ENCODE data around the gene TRAF4. TPM values are rescaled to one million over a fixed set of nuclear protein-coding genes. Genes with fewer than 3 reads are reported as not detected.
A peak's percentile ranks its signal among the peaks of the same experiment; 100 is the strongest.

TRAF4 gene, protein sequence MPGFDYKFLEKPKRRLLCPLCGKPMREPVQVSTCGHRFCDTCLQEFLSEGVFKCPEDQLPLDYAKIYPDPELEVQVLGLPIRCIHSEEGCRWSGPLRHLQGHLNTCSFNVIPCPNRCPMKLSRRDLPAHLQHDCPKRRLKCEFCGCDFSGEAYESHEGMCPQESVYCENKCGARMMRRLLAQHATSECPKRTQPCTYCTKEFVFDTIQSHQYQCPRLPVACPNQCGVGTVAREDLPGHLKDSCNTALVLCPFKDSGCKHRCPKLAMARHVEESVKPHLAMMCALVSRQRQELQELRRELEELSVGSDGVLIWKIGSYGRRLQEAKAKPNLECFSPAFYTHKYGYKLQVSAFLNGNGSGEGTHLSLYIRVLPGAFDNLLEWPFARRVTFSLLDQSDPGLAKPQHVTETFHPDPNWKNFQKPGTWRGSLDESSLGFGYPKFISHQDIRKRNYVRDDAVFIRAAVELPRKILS
- 107 TPM for polyA plus RNA-seq (2012; ENCODE audit: insufficient read depth, insufficient read length)

DNA sequence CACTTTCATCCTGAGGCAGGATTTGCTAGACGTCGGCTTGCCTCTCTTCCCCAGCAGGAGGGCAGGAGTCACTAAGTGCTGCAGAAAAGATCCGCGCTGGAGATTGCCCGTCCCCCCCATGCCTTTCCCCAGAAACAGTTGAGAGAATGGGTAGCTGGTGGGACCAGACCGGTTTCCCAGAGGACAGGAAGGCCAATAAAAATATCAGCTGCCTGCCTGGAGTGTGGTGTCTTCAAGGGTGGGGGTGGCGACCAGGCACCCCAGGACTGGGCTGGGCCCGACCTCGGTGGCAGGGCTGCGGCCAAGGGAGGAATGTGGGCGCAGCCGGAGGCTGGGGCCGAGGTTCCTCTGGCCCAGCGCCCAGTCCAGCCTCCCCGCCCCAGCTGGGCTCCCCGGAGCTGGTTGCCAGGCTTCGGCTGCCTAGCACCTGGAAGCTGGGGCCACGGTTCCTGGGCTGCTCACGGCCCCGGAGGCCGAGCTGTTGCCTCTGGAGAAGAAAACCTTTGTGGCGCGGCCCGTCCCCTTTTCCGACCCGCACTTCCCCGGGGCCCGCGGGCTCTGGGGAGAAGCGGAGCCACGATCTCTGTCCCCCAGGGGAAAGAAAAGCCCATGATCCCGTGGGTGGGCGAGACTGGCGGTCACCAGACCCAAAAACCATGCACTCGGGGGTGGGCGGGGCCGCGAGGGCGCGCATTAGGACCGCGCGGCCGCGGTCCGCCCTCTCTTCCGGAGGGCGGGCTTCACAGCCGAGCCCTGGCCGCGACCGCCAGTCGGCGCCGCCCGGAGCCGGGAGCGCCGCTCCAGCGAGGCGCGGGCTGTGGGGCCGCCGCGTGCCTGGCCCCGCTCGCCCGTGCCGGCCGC is at the start of gene TRAF4:
TRAF4 (plus strand) TSS at position 769 of the 861 bp plus-strand sequence. CDS start 102 bp downstream, outside the sequence.
- DNase-seq (ENCODE audit: low read depth, low spot score), result no peak
- H3K4me3 ChIP-seq (ENCODE audit: low read length), result peak within 1 kb of the TSS; percentile 90

DNA sequence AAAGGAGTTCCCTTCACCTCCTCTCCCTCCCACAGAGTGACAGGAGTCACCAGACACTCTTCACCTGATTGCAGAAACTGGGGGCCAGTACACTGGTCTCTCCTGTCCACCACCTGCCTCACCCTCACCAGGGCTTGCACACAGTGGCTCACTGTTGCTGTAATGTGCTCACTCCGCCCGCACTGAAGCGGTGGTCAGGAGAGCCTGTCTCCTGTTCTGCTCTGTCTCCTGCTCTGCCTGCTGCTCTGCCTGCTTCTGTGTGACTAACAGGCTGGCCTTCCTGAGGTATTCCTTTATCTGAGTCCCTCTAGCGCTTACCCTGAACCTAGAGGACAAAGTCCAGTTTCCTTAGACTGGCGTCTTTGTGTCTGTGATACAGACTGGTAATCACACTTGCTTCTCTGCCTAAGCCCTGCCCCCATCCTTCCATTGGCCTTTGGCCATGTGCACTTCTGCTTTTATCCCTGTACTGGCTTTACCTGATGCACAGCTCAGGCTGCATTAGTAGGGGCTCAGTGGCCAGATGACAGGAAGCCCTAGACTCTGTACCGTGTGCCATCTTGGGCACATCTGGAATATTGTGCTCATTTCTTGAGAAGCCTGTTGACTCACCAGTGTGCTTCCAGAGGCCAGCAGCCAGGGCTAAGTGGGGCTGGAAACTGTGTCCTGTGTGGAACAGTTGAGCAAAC is 45.4 kb upstream of the TRAF4 start:
- no peak for DNase-seq (ENCODE audit: low read depth, low spot score)
- no peak overlapping the region for H3K4me3 ChIP-seq (ENCODE audit: low read length)

DNA sequence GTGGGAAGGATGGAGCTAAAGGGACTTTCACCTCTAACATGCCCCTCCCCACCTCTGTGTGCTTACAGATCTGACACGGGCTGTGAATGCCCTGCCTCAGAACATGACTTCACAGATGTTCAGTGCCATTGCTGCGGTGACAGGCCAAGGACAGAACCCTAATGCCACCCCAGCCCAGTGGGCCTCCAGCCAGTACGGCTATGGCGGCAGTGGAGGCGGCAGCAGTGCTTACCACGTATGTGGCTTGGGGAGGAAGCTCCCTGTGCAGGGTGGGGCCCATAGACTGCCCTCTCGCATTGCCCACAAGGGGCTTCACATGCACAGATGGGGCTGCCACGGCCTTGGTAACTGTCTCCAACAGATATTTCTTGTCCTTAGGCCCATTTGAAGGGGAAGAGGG is 43.5 kb upstream of the TRAF4 start:
- no peak overlapping the region for H3K4me3 ChIP-seq (ENCODE audit: low read length)
- DNase-seq (ENCODE audit: low read depth, low spot score), result no peak

DNA sequence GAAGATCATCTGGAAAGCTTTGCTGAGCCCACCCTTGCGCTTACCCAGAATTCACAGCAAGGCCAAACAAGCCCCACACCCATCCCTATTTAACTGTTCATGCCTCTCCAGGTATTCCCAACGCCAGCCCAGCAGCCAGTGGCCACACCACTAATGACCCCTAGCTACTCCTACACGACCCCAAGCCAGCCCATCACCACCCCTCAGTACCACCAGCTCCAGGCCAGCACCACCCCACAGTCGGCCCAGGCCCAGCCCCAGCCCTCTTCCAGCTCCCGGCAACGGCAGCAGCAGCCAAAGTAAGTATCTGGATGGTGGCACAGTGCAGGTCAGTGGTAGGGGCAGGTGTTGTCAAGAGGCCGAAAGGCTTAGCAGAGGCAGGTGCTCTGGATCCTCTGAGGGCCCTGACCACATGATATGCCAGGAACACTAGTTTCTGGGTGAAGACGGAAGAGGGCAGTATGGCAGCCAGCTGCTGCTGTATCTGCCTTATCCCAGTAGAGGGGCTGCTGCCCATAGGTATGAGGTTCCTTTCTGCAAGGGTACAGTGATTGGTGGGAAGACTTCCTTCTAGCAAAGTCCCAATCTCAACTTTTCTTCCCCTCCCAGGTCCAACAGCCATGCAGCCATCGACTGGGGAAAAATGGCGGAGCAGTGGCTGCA is 42.9 kb upstream of the TRAF4 start:
- no peak for DNase-seq (ENCODE audit: low read depth, low spot score)

DNA sequence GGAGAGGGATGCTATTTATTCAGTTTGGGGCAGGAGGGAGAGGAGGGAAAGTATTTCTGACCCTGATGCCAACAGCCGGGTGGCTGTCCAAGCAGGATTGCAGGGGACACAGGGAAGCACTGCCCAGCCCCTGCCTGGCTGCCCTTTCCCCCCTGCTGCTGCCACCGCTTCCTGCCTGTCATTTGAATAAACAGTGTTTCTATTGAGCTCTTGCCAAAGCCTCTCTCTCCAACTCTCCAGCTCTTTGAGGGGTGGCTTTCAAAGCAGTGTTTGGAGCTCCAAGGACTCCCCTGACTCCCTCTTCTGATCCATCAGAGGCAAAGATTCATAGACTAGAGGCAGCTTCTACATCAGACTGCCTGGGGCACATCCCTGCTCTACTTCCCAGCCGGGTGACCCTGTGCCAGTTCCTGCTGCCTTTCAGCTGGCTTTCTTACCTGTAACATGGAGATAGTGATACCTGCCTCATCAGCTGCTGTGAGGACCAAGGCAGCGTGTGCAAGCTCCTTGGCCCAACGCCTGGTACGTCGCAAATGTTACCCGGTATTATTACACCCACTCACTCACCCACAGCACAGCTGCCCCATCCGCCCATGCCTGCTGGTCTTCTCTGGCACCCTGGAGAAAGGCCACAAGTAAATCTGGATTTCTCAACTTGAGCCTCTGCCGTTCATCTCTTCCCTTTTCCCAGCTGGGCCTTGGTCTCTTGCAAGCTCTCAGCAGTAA is 41.6 kb upstream of the TRAF4 start:
- H3K4me3 ChIP-seq (ENCODE audit: low read length), result no peak overlapping the region
- no peak for DNase-seq (ENCODE audit: low read depth, low spot score)

More for the DNA sequence above, 42.9 kb upstream of the TRAF4 start:
- H3K4me3 ChIP-seq (ENCODE audit: low read length), result no peak overlapping the region

DNA sequence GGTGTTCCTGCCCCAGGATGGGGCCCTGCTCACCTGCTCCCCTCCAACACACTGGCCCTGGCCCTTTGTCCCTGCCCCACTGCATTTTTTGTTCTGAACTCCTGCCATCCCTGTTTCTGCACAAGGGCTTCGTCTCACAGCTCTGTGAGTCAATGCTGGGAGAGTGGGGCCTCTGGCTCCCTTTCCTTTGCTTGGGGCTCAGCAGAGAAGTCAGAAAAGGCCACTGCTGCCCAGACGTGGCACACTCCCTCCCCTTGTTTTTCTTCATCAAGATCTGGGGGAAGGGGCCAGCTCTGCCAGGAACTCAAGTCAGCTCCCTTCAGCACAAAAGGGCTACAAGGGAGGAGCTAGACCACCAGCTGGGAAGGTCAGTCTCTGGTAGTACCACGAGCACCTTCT is 41.1 kb upstream of the TRAF4 start:
- no peak overlapping the region for H3K4me3 ChIP-seq (ENCODE audit: low read length)
- DNase-seq (ENCODE audit: low read depth, low spot score), result no peak

DNA sequence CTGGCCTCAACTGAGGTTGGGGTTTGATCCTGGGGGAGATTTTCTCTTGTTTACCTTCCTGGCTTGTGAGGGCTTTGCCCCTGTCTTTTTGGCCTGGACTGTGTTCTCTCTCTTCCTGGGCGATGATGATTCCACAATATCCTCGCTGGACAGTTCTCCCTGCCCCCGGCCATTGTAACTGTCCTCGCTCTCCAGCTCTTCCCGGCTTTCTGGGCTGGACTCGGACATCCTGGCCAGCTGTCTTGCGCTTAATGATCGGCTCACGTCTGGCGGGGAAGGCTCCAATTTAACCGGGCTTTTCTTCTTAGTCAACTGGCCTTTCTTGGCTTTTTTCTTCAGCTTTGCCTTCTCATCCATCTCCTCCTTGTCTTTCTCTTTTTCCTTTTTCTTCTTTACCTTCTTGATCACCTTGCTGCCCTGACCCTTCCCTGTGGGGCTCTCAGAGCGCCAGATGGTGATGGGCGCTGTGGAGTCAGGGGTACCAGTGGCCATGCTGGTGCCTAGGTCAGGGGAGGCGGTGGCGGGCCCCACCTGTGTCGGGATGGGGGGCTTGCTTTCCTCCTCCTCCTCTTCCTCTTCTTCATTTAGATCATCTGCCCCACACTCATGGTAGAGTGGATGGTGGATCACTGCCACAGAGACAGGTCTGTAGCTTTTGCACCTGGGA is 40.1 kb upstream of the TRAF4 start:
- no peak overlapping the region for H3K4me3 ChIP-seq (ENCODE audit: low read length)
- DNase-seq (ENCODE audit: low read depth, low spot score), result no peak

DNA sequence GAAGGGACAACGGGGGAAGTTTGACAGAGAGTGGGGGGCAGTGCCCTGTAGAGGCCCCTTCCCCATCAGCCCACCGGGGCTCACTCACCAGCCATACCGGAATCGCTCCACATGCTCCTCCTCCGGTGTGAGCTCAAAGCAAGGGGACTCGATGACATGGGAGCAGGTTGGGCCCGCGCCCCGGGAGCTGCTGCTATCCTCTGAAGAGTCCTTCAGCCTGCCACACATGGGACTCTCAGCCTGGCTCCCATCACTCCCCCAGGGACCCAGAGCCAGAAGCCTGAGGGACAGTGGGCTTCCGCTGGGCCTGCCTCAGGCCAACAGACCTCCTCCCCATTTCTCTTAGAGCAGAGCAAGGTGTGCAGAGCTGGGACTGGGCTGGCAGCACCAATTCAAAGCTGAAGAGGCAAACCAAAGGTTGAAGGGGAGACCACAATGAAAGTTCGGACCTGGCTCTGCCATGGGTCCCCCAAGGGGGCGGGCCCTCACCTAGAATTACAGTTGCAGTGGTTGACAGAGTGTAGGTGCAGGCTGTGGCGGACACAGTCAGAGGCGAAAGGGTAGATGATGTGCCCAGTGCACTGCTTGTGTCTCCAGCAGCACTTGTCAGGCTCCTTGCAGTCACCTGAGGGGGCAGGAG is 39.5 kb upstream of the TRAF4 start:
- no peak overlapping the region for H3K4me3 ChIP-seq (ENCODE audit: low read length)
- no peak for DNase-seq (ENCODE audit: low read depth, low spot score)

DNA sequence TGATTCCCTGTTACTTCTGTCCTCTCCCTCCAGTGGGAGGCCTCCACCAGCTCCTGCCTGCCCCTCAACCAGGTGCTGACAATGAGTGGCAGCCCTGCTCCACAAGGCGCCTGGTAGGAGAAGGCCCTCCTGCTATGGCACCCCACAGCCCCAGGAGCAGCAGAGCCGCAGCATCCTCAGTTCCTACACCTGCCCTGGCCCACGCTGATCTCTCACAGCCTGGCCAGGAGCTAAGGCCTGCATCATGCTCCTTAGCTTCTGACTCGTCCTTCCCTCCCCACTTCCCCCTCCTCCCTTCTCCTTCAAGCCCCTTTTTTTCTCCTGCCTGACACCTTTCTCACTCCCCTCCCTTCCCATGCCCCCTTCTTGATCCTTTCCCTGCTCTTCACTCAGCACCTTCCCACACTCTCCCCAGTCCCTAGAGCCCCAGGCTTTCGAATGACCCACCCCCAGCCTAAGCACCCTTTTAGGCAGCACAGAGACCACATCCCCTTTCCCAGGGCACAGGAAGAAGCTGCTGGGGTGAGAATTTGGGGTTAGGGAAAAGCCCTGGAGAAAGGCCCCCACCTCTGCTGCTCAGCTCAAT is 38.6 kb upstream of the TRAF4 start:
- DNase-seq (ENCODE audit: low read depth, low spot score), result no peak

DNA sequence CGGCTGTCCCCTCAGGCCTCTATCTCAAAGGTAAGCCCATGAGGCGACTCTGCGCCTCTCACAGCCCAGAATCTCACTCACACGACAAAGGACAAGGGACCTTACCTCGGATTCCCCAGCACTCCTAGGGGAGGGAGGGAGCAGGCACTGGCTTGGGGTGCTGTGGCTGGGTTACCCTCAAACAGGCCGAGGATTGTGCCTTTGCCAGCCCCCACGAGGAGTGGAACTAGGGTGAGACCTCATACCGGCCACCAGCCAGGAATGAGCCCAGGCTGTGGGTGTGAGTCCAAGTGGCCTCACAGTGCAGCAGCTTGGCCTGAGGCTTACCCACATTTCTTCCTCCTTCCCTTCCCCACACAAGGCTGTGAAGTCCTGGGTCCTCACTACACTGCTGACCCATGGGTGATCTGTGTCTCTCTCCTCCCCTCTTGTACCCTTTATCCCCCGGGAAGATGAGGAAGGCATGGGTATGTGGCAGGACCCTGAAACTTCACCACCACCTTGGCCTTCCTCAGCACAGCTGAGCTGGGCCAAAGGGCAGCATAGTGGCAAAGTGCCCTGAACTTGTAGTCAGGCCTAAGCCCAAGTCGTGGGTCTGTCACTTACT is 38.0 kb upstream of the TRAF4 start:
- no peak for DNase-seq (ENCODE audit: low read depth, low spot score)
- no peak overlapping the region for H3K4me3 ChIP-seq (ENCODE audit: low read length)

More for the DNA sequence above, 38.6 kb upstream of the TRAF4 start:
- H3K4me3 ChIP-seq (ENCODE audit: low read length), result no peak overlapping the region

DNA sequence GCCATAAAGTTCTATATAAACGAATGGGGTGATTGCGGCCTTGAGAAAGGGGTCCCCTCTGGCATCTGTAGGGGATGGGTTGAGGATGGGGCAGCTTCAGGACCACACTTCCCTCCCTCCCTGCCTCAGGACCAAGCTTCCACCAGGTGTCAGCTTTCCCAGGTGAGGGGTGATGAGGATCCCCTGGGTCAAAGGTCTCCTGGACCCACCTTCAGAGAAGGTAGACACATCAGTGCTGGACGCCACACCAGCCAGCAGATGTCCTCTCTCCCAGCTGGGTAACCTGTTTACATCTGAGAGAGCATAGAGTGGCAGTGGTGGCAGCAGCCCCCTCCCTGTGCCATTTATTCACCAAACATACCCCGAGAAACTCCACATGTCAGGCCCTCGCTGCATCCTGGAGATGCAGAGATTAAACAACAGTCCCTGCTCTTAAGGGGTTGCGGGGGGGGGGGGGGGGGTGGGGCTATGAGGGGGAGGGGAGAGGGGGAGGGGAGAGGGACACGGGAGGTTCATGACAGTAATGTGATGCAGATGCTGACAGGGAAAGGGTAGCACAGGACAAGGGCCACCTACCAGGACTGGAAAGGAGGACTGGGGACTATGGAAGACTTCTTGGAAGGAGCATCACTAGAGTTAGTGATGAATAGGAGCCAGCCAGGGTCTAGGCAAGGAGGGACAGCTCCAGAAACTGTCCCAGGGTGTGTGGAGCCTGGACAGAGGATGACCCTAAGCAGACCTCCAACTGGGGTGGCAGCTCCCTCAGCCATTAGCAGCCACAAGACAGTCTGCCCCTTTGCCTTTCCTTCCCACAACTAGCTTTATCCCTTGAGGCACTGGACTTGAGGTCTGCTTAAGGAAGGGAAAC is 37.1 kb upstream of the TRAF4 start:
- H3K4me3 ChIP-seq (ENCODE audit: low read length), result no peak overlapping the region
- no peak for DNase-seq (ENCODE audit: low read depth, low spot score)

DNA sequence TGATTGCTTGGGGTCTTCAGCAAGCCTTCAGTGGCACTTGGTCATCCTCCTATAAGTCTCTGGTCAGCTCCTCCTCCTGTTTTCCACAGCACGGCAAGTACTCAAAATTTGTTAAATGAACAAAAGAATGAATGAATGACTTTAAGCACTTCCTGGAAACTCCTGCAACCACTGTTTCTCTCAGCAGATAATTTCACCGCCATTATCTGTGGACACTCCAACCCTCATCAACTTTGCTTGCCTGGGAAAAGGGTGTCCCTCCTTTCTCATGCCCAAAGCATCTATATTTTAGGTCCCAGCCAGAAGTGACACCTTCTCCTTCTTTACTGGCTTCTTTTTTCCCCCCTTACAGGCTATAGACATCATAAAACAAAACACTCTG is 36.5 kb upstream of the TRAF4 start:
- no peak for DNase-seq (ENCODE audit: low read depth, low spot score)
- H3K4me3 ChIP-seq (ENCODE audit: low read length), result no peak overlapping the region

DNA sequence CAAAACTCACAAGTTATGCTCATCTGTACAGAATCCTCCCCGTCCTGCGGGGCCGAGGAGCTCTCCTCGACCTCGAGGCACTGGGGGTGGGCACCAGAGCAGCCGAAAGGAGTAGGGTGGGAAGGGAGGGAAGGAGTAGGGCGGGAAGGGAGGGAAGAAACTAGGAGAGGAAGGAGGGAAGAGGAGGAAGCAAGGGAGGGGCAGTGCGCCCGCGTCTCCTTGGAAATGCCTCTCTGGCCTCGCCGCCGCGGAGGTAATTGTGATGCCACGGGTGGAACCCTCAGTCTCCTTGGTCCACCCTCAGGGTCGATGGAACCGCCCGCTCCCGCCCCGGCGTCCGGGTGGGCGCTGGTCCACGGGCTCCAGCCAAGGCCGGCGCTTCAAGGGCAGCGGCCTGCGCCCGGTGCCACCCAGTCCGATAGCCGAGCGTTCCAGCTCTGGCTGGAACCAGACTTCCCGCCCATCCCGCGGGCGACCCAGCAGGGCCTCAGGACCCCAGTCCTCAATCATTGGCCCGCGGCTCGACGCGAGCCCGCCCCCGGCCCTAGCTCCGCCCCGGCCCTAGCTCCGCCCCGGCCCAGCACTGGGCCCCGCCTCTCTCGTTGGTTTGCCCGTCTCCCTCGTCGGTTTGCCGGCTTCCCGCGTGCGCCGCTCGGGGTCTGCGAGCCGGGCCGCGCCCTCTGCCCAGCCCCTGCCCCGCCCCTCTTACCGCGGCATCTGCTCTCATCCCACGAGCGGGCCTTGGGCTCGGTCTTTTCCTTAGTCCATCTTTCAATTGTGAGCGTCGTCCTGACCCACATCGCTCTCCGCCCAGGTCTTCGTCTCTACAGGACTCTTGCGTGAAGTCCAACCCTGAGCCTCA is 32.7 kb upstream of the TRAF4 start:
- H3K4me3 ChIP-seq (ENCODE audit: low read length), result peak overlapping the region; percentile 56
- peak; percentile 68 for DNase-seq (ENCODE audit: low read depth, low spot score)

DNA sequence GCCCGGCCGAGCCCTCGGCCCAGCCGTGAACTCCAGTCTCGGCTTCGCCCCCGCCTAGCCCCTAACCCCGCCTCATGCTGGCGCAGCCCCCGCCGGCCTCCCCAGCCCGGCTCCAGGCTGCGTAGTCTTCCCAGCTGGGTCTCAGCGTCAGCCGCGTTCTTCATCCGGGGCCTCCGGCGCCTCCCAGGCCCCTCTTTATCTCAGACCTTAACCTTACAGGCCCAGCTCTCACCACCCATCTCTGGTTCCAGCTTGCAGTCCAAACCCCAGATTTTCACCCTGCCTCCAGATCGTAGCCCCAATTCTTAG is 32.1 kb upstream of the TRAF4 start, which contains the start of gene PROCA1:
PROCA1 (minus strand) TSS at position 166 of the 309 bp plus-strand sequence. CDS start 228 bp downstream, outside the sequence.
- H3K4me3 ChIP-seq (ENCODE audit: low read length), result peak within 1 kb of the TSS; percentile 56
- no peak for DNase-seq (ENCODE audit: low read depth, low spot score)

All from Jurkat, Clone E6-1 (cell line).